Upper lobe of left lung (tissue), 4 donors: ENCODE data around the gene KCNJ5.

Source experiments
- POLR2AphosphoS5 ChIP-seq, 2 donors: sonication (generic); formaldehyde crosslinking; IDR thresholded peaks; one replicate each; pipeline ENCODE4 v1.5.1; 2017; ENCODE audit warnings: antibody characterized with exemption in 2 of 2
- TF ChIP-seq, protein P1 (sequence below), 6 experiments: fragments of 450-650 bp in 4 of 6; fragments of 200-600 bp in 2 of 6; sonication (generic) in 2 of 6; IDR thresholded peaks; one replicate each; pipeline ENCODE4 v1.5.1; 2016 to 2019; ENCODE audit warnings: antibody characterized with exemption in 6 of 6

DNA sequence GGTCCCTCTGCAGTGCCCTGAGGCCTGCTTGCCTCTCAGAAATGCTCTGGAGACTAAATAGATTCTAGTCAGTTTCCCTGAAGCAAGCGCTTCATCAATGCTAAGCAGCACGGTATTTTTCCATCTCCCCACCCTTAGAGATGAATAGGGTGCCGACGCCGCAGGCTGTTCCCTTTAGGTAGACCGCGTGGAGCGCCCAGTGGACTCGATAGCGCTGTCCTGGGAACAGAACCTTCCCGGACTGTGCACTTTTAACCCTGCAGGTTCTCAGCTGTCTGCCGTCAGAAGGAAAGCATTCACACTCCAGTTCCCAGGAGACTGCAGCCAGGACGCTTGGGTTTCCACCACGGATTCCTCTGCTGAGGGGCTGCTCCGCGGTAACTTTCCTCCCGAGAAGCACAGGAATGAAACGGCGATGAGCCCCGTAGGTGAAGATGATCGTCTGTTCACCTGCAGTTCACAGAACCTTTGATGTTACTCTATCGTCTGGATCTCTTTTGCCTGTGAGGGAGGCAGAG is 15.0 kb upstream of the KCNJ5 start:
- no peak for TF ChIP-seq POLR2AphosphoS5 (IDR thresholded peaks at IDR 0.05)
- TF ChIP-seq, protein P1, sequence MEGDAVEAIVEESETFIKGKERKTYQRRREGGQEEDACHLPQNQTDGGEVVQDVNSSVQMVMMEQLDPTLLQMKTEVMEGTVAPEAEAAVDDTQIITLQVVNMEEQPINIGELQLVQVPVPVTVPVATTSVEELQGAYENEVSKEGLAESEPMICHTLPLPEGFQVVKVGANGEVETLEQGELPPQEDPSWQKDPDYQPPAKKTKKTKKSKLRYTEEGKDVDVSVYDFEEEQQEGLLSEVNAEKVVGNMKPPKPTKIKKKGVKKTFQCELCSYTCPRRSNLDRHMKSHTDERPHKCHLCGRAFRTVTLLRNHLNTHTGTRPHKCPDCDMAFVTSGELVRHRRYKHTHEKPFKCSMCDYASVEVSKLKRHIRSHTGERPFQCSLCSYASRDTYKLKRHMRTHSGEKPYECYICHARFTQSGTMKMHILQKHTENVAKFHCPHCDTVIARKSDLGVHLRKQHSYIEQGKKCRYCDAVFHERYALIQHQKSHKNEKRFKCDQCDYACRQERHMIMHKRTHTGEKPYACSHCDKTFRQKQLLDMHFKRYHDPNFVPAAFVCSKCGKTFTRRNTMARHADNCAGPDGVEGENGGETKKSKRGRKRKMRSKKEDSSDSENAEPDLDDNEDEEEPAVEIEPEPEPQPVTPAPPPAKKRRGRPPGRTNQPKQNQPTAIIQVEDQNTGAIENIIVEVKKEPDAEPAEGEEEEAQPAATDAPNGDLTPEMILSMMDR (IDR thresholded peaks at IDR 0.05) = no peak
